GM18508 (cell line): ENCODE results near the gene BCL11A.
A peak's percentile ranks its signal among the peaks of the same experiment; 100 is the strongest.

Experiments used
- ATAC-seq: cut with Tn5 transposase; IDR thresholded peaks from one replicate; pipeline ENCODE4 v1.9.1; 2021; ENCODE audit warnings: moderate number of reproducible peaks; ENCODE audit not compliant: insufficient read depth, unreplicated experiment

BCL11A gene

DNA sequence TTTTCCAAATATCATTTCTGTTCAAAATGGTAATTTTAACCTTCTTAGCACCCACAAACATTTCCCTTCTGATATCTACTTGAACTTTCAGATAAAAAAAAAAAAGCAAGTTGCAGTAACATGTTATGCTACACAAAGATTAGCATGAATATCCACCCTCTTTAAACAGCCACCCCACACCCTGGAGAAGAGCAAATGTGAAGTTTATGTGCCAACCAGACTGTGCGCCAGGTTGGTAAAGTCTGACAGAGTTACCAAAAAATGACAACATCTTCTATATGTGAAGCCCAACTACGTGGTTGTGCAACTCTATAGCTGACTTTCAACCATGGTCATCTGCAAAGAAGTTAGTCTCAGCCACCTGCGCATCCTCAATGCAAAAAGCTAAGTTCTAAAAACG is 62.6 kb downstream of the BCL11A start:
- no peak for ATAC-seq

DNA sequence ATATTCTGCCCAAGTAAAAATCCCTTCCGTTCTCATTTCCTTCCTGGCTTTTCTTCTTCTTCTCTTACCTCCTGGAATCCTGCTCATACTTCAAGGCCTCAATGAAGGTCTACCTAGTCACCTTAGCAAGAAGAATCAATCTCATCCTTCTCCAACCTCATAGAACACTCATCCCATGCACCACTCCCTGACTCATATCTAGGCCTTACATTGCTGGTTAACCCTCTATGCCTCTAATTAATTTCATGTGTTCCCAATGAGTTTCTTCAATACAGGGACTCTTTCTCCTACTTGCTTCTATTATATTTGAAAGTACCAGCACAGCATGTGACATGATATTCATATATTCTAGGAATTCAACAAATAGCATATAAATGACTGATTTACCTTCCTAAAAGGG is 63.0 kb downstream of the BCL11A start:
- ATAC-seq = no peak

DNA sequence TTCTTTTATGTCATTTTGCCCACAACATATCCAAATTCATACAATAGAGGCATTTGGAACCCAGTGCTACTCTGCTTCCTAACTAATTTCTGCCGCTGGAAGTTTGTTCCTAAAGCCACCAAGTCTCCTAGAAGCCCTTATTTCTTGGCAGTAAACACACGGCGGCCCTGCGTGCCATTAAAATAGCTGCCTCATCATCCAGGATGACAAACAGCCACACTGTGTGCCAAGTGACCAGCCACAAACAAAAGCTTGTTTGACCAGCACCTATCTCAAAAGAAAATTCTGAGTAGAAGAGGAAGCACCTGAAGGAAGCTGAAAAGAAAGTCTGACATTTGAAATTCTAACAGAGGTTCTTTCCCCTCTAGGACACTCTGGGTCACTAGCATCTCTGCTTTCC is 64.2 kb downstream of the BCL11A start:
- no peak for ATAC-seq

DNA sequence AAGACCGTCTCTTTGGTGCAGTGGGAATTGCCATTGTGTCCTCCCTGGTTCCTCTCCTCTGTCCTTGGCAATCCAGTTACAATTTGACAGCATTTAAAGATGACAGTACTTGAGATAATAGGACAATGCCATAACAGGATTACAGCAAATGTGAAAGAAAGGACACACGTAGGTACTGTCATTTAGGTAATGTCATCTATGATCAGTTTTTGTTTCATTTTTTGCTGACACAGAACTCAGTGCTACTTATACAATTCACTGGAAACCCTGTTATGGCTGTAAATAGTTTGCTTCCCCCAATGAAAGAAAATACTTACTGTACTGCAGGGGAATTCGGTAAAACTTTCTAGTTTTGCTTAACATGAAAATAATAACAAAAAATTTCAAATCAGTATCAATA is 65.2 kb downstream of the BCL11A start:
- peak; percentile 71 for ATAC-seq

DNA sequence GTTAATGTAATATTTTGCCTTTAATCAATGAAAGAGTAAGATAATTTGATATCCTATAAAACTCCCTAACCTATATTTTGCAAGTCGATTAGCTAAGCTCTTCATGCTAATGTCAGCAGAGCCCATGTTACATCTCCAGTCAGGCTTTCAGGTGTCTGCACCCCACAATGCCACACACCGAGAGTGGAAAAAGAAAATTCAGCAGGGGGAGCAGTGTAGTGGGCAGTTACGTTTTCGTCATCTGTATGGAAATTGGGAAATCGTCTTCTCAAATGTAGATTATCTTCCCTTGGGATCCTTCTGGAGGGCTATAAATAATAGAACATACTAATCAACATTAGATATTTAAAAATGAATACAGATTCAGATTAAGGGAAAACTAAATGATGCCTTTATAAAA is 66.3 kb downstream of the BCL11A start:
- no peak for ATAC-seq

DNA sequence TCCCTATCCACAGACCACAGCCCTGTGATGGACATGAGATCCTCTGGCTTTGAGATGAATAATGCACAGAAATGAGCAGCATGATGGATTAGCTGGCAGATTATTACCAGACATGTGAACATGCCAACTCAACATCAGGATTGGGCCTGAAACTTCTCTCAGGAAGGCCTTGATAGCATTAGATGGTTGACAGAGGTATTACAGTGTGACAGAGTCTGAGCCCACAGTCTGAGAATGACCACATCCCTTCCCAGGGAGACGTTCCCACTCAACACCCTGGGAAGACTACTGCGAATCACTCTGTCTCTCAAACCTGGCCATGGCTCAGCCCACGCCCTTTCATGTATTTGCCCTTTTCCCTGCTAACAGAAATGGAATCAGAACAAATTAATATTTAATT is 66.9 kb downstream of the BCL11A start:
- no peak for ATAC-seq

DNA sequence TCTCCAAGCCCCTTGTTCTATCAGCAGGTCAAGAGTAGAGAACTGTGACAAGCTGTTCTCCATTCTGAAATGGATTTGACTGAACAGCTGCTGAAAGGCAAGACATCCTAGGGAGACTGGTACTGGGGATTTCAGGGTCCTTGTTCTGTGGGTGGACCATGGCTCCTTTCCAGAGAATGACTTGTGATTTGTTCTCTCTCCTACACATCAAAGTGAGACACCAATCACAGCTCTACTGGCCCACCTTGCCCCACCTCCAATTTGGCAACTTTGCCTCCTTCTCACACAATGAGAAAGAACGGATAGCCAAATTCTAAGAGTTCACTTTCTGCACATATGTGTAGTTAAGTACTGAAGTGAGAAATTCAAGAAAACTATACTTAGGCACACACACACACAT is 67.4 kb downstream of the BCL11A start:
- ATAC-seq = no peak

DNA sequence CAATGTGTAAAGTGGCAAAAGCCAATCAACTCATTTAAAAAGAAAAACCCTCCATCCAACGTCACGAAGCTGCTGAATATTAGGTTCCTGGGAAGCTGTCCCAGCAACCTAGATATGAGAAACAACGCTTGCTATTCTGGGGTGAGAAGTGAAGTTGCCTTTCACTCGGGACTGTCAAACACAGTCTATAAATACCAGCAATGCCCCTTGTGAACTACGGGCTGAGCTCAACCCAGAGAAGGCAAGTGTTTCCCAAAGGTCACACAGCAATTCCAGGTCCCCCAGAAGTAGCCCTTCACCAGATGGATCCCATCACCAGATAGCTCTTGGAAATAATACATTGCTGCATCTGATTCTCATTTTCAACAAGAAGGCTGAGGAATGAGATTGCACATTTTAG is 67.9 kb downstream of the BCL11A start:
- ATAC-seq = no peak

DNA sequence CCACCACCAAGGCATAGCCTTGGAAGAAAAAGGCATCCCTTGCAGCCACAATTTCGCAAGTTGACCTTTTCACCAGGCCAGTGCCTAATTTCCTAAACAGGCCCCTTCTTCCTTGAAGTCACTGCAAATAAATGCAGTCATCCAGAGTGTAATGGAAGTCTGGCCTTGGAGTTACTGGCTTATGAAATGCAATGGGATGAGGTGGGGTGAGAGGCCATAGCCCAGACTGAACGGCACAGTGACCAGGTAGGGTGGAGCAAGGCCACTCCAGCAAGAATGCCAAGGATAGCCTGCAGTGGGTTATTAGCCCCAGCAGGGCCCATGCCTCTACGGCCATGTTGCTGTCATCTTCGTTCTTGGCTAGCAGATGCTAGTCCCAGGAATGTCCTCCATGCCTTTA is 68.4 kb downstream of the BCL11A start:
- no peak for ATAC-seq

DNA sequence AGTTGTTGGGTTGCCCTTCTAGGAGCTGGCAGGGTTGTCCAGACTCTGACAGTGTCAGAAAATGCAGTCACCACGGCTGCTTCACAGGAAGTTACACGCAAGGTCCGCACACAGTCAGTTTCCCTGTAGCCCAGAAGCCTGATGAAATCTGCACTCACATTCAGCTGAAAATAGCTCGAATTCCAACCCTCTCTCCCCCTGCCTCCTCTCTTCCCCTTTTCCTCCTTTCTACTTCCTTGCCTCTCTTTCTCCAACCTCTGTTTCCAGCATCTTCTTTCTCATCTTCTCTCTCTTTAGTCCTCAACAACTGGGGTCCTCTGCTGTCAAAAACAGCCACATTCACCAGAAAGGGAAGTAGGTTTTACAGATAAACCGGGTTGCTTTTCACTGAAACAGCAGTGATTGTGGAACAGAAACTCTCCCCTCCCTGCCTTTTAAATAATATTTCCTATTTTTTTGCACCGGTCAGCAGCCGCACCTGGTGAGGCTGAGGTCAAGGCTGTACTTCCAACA is 69.3 kb downstream of the BCL11A start:
- ATAC-seq = no peak

DNA sequence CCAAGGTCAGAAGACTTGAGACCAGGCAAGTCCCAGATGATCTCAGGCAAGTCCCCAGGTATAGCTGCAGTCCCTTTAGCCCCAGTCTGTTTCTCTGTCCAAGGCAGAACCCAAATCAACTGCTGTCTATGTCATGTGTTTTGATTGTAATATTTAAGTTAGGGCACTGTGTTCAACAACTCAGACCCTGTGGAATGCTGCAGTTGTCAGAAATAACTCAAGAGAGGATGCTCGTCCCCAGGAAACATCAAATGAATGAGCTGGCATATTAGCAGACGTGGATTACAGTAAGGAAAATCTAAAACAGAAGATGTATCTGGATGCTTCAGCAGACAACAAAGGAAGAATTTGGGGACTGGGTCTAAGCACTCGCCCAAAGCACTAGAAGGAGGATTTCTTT is 70.1 kb downstream of the BCL11A start:
- no peak for ATAC-seq

DNA sequence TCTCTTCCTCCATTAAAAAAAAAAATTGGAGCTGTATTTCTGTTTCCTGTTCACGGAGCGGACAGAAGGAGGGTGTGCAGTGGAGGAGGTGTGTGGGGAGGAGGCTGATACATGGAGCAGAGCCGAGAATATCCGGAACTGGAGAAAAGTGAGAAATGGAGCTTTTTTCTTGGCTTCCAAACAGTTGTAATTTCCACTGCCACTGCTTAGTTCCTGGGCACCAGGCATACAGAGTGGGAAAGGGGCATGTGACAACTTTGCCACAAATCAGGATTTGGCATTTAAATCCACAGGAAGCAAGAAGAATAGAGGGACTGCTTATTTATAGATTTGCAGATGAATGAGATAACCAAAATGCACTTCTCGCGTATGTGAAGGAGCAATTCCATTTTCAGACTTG is 71.2 kb downstream of the BCL11A start:
- no peak for ATAC-seq

DNA sequence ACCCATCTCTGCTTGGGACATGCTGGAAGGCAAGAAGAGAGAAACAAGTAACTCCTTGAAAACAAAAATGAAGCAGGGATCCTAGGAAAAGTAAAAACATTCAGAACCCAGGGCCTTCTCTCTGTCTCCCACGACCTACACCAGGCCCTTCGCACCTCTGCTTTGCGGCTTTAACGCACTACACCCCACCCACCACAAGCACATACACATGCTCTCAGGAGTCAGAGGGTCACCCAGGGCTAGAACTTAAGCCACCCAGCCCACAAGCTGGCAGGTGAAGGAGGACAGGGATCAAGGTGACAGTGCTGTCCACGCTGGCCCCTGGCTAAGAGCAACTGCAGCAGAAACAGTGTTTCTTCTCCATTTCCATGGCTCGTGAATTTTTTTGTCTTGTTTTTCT is 72.2 kb downstream of the BCL11A start:
- no peak for ATAC-seq

DNA sequence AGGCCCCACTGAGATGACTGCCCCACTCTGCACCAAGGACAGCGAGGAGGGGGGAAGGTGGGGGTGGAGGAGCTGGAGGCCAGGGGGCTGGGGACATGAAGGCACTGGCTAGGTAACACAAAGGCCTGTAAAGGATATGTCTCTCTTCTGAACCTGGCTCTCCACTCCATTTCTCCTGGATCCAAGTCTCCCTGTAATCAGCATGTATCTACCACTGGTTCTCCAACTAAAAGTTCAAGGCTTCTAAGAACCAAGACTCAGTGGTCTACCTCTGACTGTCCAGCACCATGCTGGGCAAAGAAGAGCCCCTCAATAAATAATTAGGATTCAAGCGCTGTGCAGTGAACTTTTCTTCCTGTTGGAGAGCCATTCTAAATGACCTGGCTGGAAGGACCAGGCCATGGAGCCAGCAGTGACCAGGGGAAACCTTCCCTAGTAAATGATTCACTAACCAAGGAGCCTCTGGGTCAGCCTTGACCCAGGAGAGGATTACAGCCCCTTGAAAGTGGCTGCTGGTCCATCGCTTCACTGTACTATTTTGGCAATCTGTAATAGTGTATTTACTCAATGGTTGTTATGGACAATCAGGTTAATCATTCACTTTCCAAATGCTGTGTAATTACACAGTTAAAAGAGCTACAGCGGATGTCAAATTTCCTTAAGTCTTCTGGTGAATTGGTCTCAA is 73.2 kb downstream of the BCL11A start:
- ATAC-seq = no peak

DNA sequence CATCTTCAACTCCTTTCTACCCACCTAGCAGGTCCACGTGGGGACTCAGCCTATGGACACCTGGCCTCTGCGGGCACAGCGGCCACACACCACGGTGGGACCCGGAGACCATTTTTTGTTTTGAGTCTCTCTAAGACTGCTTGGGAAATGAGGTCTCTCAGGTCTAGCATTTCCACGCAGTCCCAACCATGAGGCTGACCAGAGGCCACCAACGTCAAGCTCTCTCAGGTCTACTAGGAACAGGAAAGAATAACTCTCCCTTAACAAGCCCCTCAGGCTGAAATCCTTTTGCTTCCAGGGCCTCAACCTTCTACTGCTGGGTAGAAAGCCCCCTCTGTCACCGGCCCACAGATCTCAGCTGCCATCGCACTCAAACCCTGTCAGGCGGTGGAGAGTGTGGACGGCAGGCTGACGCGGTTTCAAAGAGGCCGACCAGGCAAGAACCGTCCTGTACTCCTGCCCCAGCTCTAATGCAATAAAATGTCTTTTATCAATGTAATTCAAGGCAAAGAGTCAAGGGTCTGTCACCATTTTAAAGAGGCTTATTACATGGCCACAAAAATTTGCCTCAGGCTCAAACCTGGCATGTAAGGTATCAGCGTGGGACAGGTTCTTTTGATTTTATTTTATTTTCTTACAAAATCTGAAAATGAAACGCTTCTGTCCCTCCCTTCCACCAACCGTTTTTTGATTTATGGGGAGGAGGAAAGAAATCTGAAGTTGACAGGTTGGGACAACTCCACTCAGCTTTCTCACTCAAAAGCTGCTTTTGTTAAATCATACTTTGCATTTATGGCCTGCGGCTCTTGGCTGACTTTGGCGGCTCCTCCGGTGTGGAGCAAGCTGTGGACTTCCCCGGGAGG is 74.0 kb downstream of the BCL11A start:
- no peak for ATAC-seq

DNA sequence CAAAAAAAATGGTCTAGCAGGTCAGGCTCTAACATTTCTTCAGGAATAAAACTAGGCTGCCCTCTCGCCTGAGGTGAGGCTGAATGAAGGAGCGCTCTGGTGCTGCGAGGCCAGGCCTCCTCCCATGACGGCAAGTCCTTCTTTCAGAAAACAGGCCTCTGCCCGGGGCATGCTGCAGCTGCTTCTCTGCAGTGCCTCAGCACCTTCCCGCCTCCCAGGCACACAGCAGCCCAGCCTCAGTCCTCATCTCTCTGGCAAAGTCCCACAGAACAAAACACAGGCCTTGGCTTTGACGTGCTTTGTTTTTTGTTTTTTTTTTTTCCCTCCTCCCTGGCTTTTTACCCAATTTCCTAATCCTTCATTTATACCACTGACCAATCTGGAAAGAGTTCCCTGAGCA is 74.8 kb downstream of the BCL11A start:
- ATAC-seq = no peak

DNA sequence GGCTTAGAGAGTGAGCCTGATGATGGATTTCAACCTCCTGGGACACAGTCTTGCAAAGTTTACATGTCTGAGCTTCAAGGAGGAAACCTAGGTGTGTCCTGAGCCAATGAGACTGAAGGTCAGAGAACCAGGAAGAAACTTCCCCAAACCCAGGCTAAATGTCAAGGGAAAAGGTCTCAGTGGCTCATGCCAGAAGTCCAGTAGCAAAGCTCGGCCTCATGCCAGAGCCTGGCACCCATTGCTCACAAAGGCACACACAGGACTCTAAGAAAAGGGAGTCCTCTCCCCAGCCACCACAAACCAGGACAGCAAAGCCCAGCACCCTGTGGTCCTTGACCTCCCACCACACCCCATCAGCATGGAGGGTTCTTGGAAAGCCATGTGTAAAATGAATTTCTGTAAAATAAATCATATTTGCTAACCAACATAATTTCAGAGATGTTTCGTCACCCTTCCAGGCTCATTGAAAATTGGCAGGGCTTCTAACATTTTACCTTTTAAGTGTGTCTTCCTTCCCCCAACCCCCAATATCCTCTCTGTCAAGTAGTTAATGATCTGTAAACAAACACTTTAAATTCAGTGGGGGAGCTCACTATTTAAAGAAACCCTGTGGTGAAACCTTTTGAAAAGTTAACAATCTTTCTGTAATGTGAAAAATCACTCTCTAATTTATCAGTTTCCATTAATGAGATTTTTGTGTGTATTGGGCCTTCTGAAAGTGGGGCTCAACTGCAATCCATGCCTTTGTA is 77.1 kb downstream of the BCL11A start:
- ATAC-seq = no peak

DNA sequence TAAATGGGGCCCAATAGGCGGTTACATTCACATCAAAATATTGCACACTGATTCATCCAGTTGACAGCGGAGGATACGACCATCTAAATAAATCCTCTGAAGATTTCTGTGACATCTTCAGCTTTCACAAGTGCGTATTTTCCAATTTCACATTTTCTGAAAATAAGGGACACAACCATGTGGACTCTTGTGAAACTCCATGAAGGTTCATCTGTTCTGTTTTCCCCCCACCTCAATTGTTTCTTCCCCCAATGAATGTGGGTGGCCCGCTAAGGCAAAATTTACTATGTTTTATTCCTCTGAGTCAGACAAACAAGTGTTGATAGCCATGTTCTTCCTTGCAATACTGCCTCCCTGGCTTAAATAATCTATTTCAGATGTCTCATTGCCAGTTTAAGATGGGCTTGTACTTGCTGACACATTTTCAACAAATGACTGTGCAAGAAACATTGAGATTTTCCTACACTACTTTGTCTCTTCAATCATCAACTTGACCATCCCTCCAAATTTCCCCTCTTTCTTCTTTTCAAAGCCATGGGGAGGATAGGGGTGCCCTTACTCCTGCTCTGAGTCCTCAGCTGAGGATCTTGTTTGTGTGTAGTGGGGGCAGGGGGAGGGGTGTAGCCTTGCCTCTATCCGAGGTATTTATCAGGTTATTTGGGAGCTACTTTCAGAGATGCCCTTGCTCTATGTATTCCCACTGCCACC is 78.2 kb downstream of the BCL11A start:
- no peak for ATAC-seq

DNA sequence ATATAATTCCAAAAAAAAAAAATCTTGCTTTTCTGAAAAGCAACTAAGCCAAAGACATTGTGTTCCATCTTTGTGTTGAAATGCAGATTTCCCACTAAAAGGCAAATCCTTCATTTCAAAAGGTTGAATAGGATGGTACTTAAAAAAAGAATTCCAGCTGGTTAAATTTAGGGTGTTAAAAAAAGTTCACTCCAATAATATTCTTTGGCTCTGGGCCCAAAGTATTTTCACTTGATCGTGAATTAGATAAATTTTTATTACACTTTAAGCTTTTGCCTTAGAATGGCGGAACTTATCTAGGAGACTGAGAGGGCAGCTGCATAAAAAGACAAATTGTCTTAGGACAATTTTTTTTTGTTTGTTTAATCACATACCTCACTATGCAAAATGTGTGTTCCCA is 79.2 kb downstream of the BCL11A start:
- no peak for ATAC-seq

DNA sequence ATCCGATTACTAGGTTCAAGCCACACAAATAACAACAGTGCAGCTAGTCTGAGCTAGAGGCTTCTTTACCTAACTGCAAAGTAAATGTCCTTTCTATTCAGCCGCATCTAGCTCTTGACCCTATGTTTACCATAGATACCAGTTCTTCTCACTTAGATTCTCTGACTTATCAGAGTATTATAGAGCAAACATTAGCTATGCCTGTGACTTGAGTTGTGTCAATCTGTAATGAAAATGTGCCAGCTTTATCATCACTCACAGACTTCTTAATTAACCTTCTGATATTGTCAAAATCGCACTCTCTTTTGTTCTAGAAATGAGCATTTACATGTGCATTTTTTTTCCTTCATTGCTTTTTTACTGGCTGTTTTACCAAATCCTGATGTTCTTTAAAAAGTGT is 79.9 kb downstream of the BCL11A start:
- ATAC-seq = no peak
